Nephron (organoid): ENCODE measurements around the gene PIGV.

Experiments used
- H3K27ac Mint-ChIP-seq, 3 experiments: 2 replicates each; pipeline ENCODE4 v1.8.0; 2020; ENCODE audit warnings: mixed read lengths in 3 of 3, mild to moderate bottlenecking in 2 of 3, moderate library complexity in 1 of 3
- H3K27me3 Mint-ChIP-seq: 2 replicates; pipeline ENCODE4 v1.8.0; 2021; ENCODE audit warnings: low read depth, mild to moderate bottlenecking, moderate library complexity, mixed read lengths
- H3K36me3 Mint-ChIP-seq: 2 replicates; pipeline ENCODE4 v1.8.0; 2020; ENCODE audit warnings: low read depth, mixed read lengths
- H3K4me1 Mint-ChIP-seq: 2 replicates; pipeline ENCODE4 v1.8.0; 2020; ENCODE audit warnings: mixed read lengths
- H3K4me3 Mint-ChIP-seq, 3 experiments: 2 replicates each; pipeline ENCODE4 v1.8.0; 2020; ENCODE audit warnings: mild to moderate bottlenecking in 3 of 3, mixed read lengths in 3 of 3, moderate library complexity in 2 of 3
- H3K9me3 Mint-ChIP-seq: 2 replicates; pipeline ENCODE4 v1.8.0; 2020; ENCODE audit warnings: mixed read lengths
- CTCF ChIP-seq, 3 experiments: fragments of 200-600 bp; sonication (generic); IDR thresholded peaks; one replicate each; pipeline ENCODE4 v1.5.0; 2021; ENCODE audit warnings: antibody characterized with exemption in 3 of 3; ENCODE audit not compliant: unreplicated experiment in 3 of 3

Gene PIGV

GRCh38 chr1:26828411-26828991 is 40.8 kb downstream of the PIGV start:
- H3K9me3 Mint-ChIP-seq: no peaks in the 10 kb centered on the region
- peaks cover 24% of the 10 kb centered on the region for H3K4me1 Mint-ChIP-seq
- H3K36me3 Mint-ChIP-seq: peaks cover 19% of the 10 kb centered on the region

GRCh38 chr1:26829184-26829911 is 41.6 kb downstream of the PIGV start:
- Mint-ChIP-seq H3K27me3 (no peaks in the 10 kb centered on the region), H3K9me3 (no peaks in the 10 kb centered on the region), H3K4me3 (peak overlapping the region; percentile 91 to 95 (median 92)), H3K4me1 (peaks cover 24% of the 10 kb centered on the region), H3K27ac (peak overlapping the region; percentile 11 to 39 (median 32)), H3K36me3 (peaks cover 27% of the 10 kb centered on the region)
- no peak for TF ChIP-seq CTCF (IDR thresholded peaks at IDR 0.05; ENCODE audit: unreplicated experiment in 3 of 3)

More at GRCh38 chr1:26828411-26828991, 40.8 kb downstream of the PIGV start:
- no peaks in the 10 kb centered on the region for H3K27me3 Mint-ChIP-seq
- TF ChIP-seq CTCF (IDR thresholded peaks at IDR 0.05; ENCODE audit: unreplicated experiment in 3 of 3): no peak
- peak overlapping the region; percentile 79 to 92 (median 89) for H3K27ac Mint-ChIP-seq
- H3K4me3 Mint-ChIP-seq: peak overlapping the region; percentile 91 to 95 (median 92)

- Mint-ChIP-seq H3K9me3 (no peaks in the 10 kb centered on the region), H3K27me3 (no peaks in the 10 kb centered on the region), H3K36me3 (peaks cover 39% of the 10 kb centered on the region), H3K4me3 (no peak overlapping the region), H3K27ac (no peak overlapping the region), H3K4me1 (peaks cover 24% of the 10 kb centered on the region)
- no peak for TF ChIP-seq CTCF (IDR thresholded peaks at IDR 0.05; ENCODE audit: unreplicated experiment in 3 of 3)
These were observed 43.3 kb downstream of the PIGV start for GRCh38 chr1:26831059-26831458.

- no peaks in the 10 kb centered on the region for H3K27me3 Mint-ChIP-seq
- H3K27ac Mint-ChIP-seq: no peak overlapping the region
- no peak for TF ChIP-seq CTCF (IDR thresholded peaks at IDR 0.05; ENCODE audit: unreplicated experiment in 3 of 3)
- no peak overlapping the region for H3K4me3 Mint-ChIP-seq
- no peaks in the 10 kb centered on the region for H3K9me3 Mint-ChIP-seq
- peaks cover 42% of the 10 kb centered on the region for H3K36me3 Mint-ChIP-seq
- H3K4me1 Mint-ChIP-seq: peaks cover 24% of the 10 kb centered on the region
These were observed 43.9 kb downstream of the PIGV start for GRCh38 chr1:26831546-26832248.

GRCh38 chr1:26832249-26832960 is 44.7 kb downstream of the PIGV start:
- Mint-ChIP-seq H3K9me3 (no peaks in the 10 kb centered on the region), H3K27me3 (no peaks in the 10 kb centered on the region), H3K36me3 (peaks cover 42% of the 10 kb centered on the region), H3K4me1 (peaks cover 22% of the 10 kb centered on the region), H3K4me3 (no peak overlapping the region), H3K27ac (no peak overlapping the region)
- no peak for TF ChIP-seq CTCF (IDR thresholded peaks at IDR 0.05; ENCODE audit: unreplicated experiment in 3 of 3)
